Measurements from ENCODE around the gene MSX1.
"Not testable (repeated sequence)": the region's sequence is repeated elsewhere in the genome, so short reads cannot be mapped to it uniquely, and the experiment has no call there.

MSX1 gene

DNA sequence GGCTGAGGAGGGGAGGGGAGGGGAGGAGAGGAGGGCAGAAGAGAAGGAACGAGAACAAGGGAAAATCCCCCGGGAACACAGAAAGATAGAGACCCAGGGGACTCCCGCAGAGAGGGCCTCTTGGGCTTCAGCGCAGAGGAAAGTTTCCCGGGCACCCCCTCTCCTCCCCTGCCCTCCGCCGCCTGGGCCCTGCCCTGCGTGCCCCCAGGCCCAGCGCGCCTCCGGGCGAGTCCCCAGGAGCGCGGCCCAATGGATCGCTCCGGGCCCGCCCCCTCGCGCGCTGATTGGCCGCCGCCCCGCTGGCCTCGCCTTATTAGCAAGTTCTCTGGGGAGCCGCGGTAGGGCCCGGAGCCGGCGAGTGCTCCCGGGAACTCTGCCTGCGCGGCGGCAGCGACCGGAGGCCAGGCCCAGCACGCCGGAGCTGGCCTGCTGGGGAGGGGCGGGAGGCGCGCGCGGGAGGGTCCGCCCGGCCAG, at the start of gene MSX1:
Gene MSX1, plus strand, starts transcription at position 341 of the 474 bp plus-strand sequence. CDS start 235 bp downstream, outside the sequence.
- peak; percentile 94 for DNase-seq (ENCODE audit: low spot score)

DNA sequence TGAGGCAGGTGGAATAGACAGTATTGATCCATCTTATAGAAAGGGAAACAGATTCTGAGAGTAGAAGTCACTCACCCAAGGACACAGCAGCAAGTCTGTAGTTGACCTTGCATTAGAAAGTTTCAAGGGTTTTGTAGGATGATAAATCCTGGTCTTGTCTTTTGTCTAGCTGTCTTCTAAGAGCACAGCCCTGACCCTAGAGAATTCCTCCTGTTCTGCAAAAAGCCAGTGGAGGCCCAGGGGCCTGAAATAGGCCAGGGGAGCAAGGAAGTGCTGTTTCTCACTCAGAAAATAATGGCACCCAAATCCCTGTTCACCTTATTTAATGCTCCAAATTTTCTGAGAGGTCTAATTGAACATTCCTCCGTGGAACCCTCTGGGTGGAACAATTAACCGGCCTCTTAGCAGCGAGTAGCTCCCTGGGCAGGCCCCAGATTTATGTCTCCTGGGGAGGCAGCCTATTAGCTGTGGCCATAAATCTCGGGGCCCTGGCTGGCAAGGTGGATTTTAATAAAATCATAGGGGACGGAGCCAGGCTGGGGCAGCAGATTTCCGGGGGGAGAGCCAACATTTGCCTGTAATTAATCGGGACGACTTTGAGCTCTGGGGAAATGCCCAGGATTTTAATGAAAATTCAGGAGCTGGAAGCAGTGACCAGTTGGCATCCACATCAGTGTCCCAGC, 49.2 kb upstream of the MSX1 start:
- DNase-seq (ENCODE audit: low spot score), result peak; percentile 30

DNA sequence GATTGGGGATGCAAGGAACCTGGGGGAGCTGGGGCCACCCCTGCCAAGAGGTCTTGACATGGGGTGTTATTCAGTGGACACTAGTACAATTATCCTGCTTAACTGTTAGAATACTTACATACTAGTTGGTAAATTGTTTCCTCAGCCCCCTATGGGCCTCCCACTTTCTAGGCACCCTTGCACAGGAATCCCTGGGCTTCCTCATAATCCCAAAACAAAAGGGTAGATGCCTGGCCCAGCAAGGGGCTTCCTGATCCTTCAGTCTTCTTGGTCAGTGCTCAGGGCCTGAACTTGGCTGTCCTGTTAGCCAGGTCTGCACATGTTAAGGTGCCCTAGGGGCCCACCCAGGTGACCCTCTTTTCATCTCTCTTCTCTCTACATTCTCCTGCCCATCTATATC, 48.7 kb upstream of the MSX1 start:
- DNase-seq (ENCODE audit: low spot score), result no peak

DNA sequence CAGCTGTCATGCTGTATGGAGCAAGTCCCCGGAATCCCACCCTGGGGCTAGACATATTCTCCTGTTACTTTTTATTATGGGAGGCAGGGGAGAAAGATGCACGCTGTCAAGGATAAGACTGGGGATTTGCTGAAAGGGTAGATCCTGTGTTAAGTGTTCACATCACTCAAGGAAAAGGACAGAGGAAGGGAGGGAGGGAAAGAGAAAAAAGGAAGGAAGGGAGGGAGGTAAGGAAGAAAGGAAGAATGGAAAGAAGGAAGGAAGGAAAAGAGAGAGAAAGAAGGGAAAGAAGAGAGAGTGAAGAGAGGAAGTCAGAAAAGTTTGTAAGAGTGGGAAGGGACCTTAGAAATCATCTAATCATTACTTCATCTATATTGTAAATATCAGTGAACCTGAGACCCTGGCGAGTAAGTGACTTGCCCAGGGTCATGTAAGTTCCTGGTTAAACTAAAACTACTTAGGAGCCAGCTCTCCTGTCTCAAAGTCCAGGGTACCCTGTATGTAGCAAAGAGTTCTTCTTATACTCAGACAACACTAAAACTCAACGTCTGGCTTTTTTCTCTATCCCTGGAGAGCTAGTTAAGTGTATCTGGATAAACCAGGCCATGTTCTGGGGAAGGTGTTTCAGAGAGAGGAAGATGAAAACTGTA, 47.2 kb upstream of the MSX1 start:
- no peak for DNase-seq (ENCODE audit: low spot score)

DNA sequence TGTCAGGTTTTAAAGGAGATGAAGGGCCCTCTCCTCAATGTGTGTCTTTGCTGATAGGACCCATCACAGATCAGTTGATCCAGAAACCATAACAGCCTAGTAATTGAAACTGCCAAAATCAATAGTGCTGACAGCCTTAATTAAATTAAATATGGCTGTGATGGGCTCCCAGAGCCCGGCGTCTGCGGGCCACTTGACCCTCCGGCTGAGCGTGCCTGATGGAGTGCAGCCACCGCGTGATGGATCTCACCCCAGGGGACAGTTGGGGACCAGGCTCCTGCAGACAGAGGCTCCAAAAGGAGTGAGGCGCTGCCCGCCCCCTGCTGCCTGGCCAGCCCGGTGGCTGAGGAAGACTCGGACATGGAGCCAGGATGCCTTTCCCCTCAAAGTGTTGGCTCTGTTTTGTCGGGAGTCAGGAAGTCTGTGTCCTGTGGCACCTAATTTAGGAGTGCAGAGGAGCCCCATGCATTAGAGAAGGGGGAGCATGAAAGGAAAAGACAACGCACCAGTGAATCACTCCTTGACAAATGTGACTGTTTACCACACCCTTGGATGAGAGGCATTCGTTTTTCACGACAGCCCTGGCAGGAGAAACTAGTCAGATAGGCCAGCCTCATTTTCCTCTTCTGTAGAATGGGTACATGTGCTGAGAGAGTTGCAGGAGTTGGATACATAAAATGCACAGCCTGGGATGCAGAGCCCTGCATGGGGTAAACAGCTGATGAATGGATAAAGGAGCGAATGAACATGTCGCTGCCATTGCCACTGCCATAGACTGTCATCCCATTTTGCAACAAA, 40.9 kb upstream of the MSX1 start:
- peak; percentile 23 for DNase-seq (ENCODE audit: low spot score)

DNA sequence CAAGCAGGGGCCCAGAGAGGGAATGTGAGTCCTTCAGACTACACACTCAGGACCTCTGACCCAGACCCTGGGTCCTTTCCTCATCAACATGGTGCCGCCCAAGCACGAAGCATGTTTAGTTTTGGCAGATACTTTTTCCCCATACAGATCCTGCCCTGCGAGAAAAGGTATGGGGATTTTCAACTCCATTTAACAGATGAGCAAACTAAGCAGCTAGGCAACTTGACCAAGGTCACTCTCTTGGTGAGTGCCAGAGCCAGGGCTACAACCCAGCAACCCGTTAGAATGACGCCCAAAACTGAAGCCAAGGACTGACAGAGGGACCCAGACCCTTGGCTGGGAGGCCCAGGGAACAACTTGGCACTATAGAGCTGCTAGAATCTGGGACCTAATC, 40.3 kb upstream of the MSX1 start:
- no peak for DNase-seq (ENCODE audit: low spot score)

DNA sequence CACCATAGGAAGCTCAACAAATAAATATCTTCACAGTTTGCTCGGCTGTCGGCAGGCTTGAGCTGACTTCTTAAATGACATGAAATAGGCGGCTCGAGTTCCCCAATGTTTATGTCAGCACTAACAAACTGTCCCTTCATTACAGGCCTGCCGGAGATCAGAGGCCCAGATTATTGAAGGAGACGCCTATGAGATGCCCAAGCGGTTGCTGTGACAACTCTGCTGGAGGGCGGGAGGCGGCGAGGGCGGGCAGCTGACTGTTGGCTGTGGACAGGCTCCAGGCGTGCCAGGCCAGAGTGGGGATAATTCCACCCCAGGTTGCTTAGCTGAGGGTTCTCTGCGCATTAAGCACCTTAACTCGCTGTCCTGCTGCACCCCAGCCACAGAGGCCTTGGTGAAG, 39.2 kb upstream of the MSX1 start:
- no peak for DNase-seq (ENCODE audit: low spot score)

DNA sequence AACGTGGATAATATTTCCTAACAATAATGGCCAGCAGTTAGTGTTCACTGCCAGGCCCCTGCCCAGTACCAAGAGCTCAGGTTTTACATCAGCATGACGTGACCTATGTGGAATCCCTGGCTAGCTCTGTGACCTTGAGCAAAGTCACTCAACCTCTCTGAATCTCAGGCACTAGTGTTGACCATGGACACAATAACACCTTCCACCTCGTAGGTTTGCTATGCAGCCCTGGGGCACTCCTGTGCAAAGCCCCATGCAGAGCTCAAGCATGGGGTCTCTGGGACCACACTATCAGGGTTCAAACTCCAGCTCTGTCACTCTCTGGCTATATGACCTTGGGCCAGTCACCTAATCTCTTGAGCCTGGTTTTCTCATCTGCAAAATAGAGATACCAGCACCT, 38.7 kb upstream of the MSX1 start:
- DNase-seq (ENCODE audit: low spot score), result no peak

DNA sequence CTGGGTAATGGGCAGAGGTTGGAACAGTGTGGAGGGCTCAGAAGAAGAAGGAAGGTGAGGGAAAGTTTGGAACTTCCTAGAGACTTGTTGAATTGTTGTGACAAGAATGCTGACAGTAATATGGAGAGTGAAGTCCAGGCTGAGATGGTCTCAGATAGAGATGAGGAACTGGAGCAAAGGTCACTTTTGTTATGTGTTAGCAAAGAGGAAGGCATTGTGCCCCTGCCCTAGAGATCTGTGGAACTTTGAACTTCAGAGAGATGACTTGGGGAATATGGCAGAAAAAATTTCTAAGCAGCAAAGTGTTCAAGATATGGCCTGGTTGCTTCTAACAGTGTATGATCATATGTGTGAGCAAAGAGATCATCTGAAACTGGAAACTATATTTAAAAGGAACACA, 37.9 kb upstream of the MSX1 start:
- DNase-seq (ENCODE audit: low spot score), result no peak

DNA sequence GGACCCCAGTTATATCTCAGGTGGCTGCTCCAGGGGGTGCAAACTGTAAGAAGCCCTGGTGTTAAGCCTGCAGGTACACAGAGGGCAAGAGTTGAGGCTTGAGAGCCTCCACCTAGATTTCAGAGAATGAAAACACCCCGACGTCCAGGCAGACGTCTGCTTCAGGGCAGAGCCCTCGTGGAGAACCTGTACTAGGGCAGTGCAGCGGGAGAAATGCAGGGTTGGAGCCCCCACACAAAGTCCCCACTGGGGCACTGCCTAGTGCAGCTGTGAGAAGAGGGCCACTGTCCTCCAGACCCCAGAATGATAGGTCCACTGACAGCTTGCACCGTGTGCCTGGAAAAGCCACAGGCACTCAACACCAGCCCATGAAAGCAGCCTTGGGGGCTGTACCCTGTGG, 37.2 kb upstream of the MSX1 start:
- not testable (repeated sequence) for DNase-seq (ENCODE audit: low spot score)

DNA sequence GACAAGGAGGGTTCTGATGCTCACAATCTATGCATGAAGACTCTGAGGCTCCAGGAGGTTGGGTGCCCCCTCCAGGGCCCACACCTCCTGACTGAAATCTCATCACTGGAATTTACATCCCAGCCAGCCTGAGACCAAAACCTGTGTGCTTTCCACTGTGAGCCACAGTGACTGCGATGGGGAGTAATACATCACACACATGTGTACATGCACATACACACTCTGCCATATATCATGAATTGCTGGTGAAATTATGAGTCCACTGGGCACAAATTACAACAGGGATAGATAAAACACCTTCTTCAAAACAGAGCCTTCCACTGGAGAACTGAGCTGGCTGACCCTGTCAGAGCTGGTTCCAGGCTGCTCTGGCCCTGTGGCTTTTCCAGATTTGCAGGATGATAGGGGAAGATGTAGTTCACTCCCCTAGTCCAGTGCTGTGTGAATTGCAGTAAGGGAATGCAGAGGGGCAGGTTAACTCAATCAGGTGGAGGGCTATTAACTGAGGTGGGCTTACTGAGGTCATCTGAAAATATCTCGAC, 35.8 kb upstream of the MSX1 start:
- DNase-seq (ENCODE audit: low spot score), result no peak

DNA sequence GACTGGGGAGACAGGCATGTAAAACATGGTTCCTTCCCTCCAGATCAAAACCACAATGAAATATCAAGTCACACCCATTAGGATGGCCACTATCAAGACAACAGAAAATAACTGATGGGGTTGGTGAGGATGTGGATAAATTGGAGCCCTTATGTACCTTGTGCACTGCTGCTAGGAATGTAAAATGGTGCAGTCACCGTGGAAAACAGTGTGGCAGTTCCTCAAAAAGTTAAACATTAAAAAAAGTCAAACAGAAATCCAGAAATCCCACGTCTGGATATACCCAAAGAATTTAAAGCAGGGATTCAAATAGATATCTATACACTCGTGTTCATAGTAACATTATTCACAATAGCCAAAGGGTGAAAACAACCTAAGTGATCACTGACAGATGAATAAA, 35.2 kb upstream of the MSX1 start:
- no peak for DNase-seq (ENCODE audit: low spot score)

DNA sequence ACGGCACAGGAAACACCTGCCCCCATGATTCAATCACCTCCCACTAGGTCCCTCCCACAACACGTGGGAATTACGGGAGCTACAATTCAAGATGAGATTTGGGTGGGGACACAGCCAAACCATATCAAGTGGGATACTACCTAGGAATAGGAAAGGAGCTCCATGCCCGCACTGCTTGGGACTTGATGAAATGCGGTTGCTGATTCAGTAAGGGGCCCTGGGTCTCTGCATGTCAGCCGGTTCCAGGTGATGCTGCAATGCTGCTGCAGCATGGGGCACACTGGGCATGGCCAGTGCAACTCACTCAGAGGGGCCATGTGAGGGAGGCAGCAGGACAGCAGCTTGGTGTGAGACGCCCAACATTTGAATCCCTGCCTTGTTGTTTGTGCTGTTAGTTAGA, 34.0 kb upstream of the MSX1 start:
- no peak for DNase-seq (ENCODE audit: low spot score)

DNA sequence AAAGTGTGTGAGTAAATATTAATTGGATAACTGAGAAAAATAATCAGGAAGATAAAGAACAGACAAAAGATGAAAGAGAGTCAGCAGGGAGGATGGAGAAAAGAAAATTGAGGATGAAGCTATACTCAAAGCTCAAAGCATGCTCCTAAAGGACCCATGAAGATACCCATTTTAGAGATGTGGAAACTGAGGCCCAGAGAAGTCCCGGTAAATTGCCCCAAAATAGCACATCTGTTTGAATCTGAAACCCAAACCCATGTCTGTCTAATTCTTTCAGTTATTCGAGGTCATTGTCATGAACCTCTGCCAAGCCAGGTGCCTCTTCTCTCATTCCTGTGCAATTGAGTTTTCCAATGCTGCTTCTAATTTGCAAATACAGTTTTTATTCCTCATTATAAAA, 29.6 kb upstream of the MSX1 start:
- no peak for DNase-seq (ENCODE audit: low spot score)

DNA sequence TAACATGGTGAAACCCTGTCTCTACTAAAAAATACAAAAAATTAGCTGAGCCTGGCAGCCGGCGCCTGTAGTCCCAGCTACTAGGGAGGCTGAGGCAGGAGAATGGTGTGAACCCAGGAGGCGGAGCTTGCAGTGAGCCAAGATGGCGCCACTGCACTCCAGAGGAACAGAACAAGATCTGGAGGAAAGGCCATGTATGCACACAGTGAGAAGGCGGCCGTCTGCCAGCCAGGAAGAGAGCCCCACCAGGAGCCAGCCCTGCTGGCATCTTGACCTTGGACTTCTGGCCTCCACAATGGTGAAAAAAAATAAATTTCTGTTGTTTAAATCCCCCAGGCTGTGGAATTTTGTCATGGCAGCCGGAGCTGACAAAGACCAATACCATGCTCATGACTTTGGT, 28.2 kb upstream of the MSX1 start:
- no peak for DNase-seq (ENCODE audit: low spot score)

DNA sequence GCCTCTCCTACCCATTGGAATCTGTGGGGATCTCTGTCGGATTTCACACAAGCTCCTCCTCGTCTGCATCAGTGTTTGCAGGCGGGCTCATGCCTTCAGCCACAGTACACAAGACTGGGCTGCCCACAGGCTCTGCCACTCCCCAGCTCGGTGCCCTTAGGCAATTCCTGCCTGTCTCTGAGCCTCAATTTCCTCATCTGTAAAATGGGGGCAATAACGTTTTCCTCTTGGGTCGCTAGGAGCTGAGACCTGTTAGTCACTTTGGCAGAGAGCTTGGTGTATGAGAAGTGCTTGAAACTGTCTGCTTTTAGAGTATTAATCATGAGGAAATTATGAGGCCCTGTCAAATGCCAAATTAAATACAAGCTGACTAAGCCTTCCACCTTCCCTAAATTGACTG, 27.6 kb upstream of the MSX1 start:
- no peak for DNase-seq (ENCODE audit: low spot score)

DNA sequence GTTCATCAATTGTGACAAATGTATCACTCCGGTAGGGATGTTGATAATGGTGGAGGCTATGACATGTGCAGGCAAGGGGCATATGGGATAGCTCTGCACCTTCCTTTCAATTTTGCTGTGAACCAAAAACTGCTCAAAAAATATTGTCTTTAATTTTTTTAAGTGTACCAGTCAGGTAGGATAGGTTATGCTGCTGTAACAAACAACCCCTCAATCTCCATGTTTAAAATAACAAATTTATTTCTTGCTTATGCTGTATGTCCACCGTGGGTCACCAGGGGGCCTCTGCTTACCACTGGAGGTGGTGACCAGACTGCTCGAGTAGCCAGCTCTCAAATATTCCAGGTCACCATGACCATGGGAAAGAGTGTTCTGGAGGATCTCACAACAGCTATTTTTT, 23.4 kb upstream of the MSX1 start:
- no peak for DNase-seq (ENCODE audit: low spot score)

DNA sequence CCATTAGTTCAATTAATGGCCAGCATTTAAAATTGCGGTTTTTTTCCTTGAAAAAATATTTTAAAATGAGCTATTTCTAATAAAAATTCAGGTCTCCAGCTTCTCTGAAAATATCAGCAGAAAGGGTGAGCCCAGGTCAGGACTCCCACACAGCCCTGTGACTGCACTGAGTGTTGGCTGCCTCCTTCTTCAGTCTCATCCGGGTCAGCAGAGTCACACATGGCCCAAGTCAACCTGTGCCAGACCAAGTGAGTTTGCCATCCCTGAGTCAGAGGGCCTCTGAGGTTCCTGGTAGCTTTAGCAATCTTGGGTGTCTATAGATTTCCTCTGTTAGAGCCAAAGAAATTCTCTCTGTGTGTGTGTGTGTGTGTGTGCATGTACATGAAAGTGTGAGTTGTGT, 22.1 kb upstream of the MSX1 start:
- peak; percentile 3 for DNase-seq (ENCODE audit: low spot score)

DNA sequence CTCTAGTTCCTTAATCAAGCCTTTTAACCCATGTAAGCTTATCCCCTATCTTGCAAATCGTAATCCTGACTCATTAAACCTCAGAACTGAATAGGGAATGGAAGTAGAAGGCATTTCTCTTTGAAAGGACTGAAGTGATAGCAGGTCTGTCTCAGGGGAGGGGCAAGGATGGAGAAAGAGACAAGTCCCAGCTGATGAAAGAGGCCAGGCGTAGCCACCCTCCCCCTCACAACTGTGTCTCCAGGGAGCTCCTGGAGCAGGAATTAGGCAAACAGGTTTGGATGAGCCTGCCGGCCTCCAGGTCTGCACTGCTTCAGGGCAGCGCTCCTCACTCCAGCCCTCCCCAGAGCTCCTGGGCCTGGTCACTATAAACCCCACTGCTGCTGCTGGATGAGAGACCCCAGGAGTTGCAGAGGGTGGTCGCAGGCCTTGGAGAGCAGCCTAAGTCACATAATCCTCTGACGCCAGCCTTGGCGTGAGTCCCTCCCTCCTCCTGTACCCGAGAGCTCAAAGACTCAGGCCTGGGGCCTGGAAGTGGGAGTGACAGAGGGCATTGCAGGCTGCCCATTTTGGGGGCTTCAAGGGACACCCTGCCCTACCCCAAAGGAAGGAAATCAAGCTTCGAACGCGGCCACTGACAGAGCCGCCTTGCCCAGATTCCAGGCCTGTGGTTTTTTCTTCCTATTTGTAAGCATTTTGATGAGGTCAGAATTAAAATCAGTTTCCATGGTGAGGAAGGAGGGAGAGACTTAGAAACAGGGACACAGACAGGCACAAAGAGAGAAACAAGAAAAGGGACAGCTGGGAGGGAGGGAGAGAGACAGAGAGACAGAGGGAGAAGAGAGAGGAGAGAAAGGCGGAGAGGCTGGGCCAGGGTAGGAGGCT, 21.2 kb upstream of the MSX1 start:
- no peak for DNase-seq (ENCODE audit: low spot score)

DNA sequence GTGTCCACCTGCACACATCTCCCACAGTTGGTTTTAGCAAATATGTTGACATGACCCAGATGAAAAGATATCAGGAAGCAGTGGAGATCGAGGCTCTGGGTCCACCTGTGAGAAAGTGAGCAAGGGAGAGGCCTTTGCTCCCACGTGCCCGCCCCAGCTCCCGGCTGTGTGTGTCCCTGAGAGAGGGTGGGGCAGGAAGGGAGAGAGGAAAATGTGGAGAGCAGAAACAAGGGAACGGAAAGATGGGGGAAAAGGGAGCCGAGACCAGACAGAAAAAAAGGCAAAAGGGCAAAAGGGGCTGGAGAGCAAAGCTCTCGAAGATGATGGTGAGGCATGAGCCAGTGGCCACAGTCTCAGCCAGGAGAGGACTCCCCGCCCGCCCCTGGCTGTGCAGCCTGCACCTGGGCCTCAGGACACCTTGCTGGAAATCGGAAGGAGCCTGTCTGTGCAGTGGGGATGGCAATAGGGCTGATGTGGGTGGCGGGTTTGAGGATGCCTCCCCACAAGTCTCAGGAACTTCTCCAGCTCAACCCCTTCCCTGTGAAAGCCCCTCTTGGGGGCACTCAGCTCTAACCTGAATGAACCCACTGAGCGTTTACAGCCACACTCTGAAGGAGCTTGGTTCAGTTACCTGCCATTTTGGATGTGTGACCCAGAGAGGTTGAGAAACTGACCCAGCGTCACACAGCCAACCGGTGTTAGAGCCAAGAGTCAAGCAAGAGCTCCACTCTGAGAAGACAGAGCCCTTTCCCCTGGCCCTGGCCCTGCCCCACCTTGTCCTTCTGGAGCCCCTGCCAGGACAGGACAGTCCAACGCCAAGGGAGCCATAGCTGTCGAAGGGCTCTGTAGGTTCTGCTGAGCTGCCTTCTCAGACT, 20.3 kb upstream of the MSX1 start:
- DNase-seq (ENCODE audit: low spot score), result no peak

DNA sequence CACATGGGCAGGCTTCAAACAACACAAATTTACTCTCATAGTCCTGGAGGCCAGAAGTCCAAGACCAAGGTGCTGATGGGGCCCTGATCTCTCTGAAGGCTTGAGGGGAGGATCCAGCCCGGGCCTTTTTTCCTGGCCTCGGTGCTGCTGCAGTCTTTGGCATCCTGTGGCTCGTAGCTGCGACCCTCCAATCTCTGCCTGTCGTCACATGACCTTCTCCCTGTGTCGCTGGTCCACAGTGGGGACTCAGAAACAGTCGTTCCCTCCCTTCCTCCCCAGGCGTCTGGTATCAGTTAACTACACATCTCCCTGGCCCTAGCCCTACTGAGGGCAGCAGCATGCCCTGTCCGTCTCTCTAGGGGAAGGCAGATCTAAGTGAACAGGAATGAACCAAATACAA, 19.1 kb upstream of the MSX1 start:
- DNase-seq (ENCODE audit: low spot score), result no peak
